T-cell (primary cell): ENCODE results near the gene SUCLG1. TPM values are rescaled to one million over a fixed set of nuclear protein-coding genes. Genes with fewer than 3 reads are reported as not detected.

Experiments used
- ATAC-seq, 4 experiments: fragments of 200-7000 bp in 3 of 4; fragments of 150-1000 bp in 1 of 4; cut with Tn5 transposase; replicated peaks in 1 of 4; 1 replicate in 3 of 4; 2 replicates in 1 of 4; pipeline ENCODE4 v1.10.0; 2021; ENCODE audit warnings: moderate library complexity in 3 of 4, mild to moderate bottlenecking in 2 of 4, moderate number of reproducible peaks in 1 of 4
- CTCF ChIA-PET, 2 donors: fragments of 300-600 bp; sonication (Branson Sonifier 250); formaldehyde crosslinking; loops; one replicate each; lab custom pipeline; 2022; ENCODE audit warnings: antibody characterized with exemption in 2 of 2; lab: Charles Lee
- POLR2A ChIA-PET, 2 donors: fragments of 300-600 bp; sonication (Branson Sonifier 250); formaldehyde crosslinking; loops; one replicate each; lab custom pipeline; 2022; ENCODE audit warnings: antibody characterized with exemption in 2 of 2; lab: Charles Lee
- DNase-seq, 35 experiments: peaks; one replicate each; pipeline versions ENCODE4 v3.0.0 to v3.0.0-alpha.2; 2013 to 2023
- H3K27ac ChIP-seq: one replicate; pipeline ENCODE4 v1.5.1; 2013; ENCODE audit warnings: low read length
- H3K27me3 ChIP-seq, 2 experiments: replicated peaks in 1 of 2; 1 replicate in 1 of 2; 2 replicates in 1 of 2; pipeline versions ENCODE4 v1.6.1 to v1.7.0; 2013; ENCODE audit warnings: low read length in 1 of 2, mixed read lengths in 1 of 2; ENCODE audit not compliant: control insufficient read depth in 2 of 2, insufficient read depth in 2 of 2; ENCODE audit errors: extremely low read depth in 1 of 2
- H3K36me3 ChIP-seq, 2 donors: 1 replicate in 1 of 2; 2 replicates in 1 of 2; pipeline versions ENCODE4 v1.6.1 to v1.7.0; 2013; ENCODE audit warnings: low read length in 1 of 2; ENCODE audit not compliant: control insufficient read depth in 2 of 2, insufficient read depth in 1 of 2; ENCODE audit errors: extremely low read depth in 1 of 2
- H3K4me1 ChIP-seq, 2 experiments: 1 replicate in 1 of 2; 2 replicates in 1 of 2; pipeline versions ENCODE4 v1.6.1 to v1.7.0; 2013; ENCODE audit warnings: low read length in 2 of 2, mixed read lengths in 1 of 2; ENCODE audit not compliant: insufficient read depth in 2 of 2, control insufficient read depth in 1 of 2; ENCODE audit errors: extremely low read depth in 1 of 2
- H3K4me3 ChIP-seq, 2 donors: 1 replicate in 1 of 2; 2 replicates in 1 of 2; pipeline versions ENCODE4 v1.5.1 to v1.7.0; 2013; ENCODE audit warnings: mild to moderate bottlenecking in 2 of 2, low read length in 1 of 2, moderate library complexity in 1 of 2; ENCODE audit not compliant: control insufficient read depth in 1 of 2; ENCODE audit errors: extremely low read depth in 1 of 2
- H3K9me3 ChIP-seq: 2 replicates; pipeline ENCODE4 v1.7.0; 2013
- H3K27ac Mint-ChIP-seq, 2 donors: one replicate each; pipeline ENCODE4 v1.8.0; 2020 to 2021; ENCODE audit warnings: mild to moderate bottlenecking in 2 of 2, mixed read lengths in 2 of 2
- H3K27me3 Mint-ChIP-seq, 2 donors: one replicate each; pipeline ENCODE4 v1.8.0; 2021 to 2022; ENCODE audit warnings: mixed read lengths in 2 of 2
- H3K36me3 Mint-ChIP-seq: one replicate; pipeline ENCODE4 v1.8.0; 2021; ENCODE audit warnings: mixed read lengths
- H3K4me1 Mint-ChIP-seq, 3 donors: one replicate each; pipeline ENCODE4 v1.8.0; 2020 to 2022; ENCODE audit warnings: mixed read lengths in 3 of 3, mild to moderate bottlenecking in 1 of 3
- H3K4me3 Mint-ChIP-seq, 3 donors: one replicate each; pipeline ENCODE4 v1.8.0; 2020 to 2022; ENCODE audit warnings: mild to moderate bottlenecking in 3 of 3, mixed read lengths in 3 of 3, moderate library complexity in 3 of 3
- H3K9me3 Mint-ChIP-seq, 3 donors: one replicate each; pipeline ENCODE4 v1.8.0; 2020 to 2022; ENCODE audit warnings: mixed read lengths in 3 of 3
- WGBS: methylation state at CpG from one replicate; pipeline ENCODE4 v1.1.5; 2013; ENCODE audit warnings: missing lambda C conversion rate; ENCODE audit not compliant: insufficient coverage; 5-methylcytosine and 5-hydroxymethylcytosine counted together
- total RNA-seq, 35 experiments: library from RNA in 6 of 35; stranded (reverse) in 6 of 35; fragments of 120-200 nt in 1 of 35; gene quantifications; one replicate each; pipeline versions ENCODE4 v1.2.1 to v1.2.4 and lab custom pipeline; 2013 to 2026

The SUCLG1 gene
- total RNA-seq (10 to 100 TPM; 38.9 to 49.3 (median 46.9) TPM), total RNA-seq (lab: John Stamatoyannopoulos, UW) (33.8 to 80.7 (median 44.4) reads per million in 29 experiments)
- total RNA-seq (2013): 54.8 TPM

GRCh38 chr2:84459018-84459943 is at the start of gene SUCLG1:
Gene SUCLG1 (minus strand): TSS chr2:84459280. CDS start chr2:84459269, 11 bp downstream.
- Histone ChIP-seq H3K4me3 (peak within 1 kb of the TSS; percentile 70 to 86), H3K27me3 (no peaks in the 10 kb centered on the region), H3K36me3 (no peaks in the 10 kb centered on the region), H3K9me3 (no peaks in the 10 kb centered on the region), H3K27ac (peak within 1 kb of the TSS; percentile 93), H3K4me1 (peaks cover 16 to 17% of the 10 kb centered on the region in 2 experiments)
- no peaks in the 10 kb centered on the region for H3K27me3 Mint-ChIP-seq
- ChIA-PET CTCF (interaction anchor here in 1 of 2 donors (1.9 kb wide), 1 partner anchor 467 kb away, joined by 5 read pairs; no protein-coding TSS in a partner anchor), POLR2A (interaction anchor here (0.6 to 1.0 kb wide), 5 partner anchors 227 to 1137 kb away, joined by 3 to 4 read pairs (median 3); no protein-coding TSS in a partner anchor)
- H3K4me3 Mint-ChIP-seq: peak within 1 kb of the TSS; percentile 89 to 100 (median 94)
- H3K9me3 Mint-ChIP-seq: no peaks in the 10 kb centered on the region
- H3K36me3 Mint-ChIP-seq: no peaks in the 10 kb centered on the region
- peak; percentile 73 to 91 (median 81) for DNase-seq
- peak within 1 kb of the TSS; percentile 94 to 99 for H3K27ac Mint-ChIP-seq
- peaks cover 50 to 61% (median 51%) of the 10 kb centered on the region in 3 donors for H3K4me1 Mint-ChIP-seq
- WGBS: under 1% methylated on average over 46 of the region's 57 CpGs
- peak; percentile 95 to 98 (median 98) for ATAC-seq

GRCh38 chr2:84498150-84498799 is 39.2 kb upstream of the SUCLG1 start:
- Mint-ChIP-seq H3K9me3 (peaks cover 0 to 3% (median 3%) of the 10 kb centered on the region in 3 donors), H3K36me3 (no peaks in the 10 kb centered on the region), H3K27me3 (no peaks in the 10 kb centered on the region), H3K4me3 (no peak overlapping the region), H3K4me1 (peaks cover 15 to 18% (median 18%) of the 10 kb centered on the region in 3 donors), H3K27ac (peak overlapping the region; percentile 7 to 51)
- Histone ChIP-seq H3K27ac (no peak overlapping the region), H3K4me3 (no peak overlapping the region), H3K36me3 (no peaks in the 10 kb centered on the region), H3K27me3 (no peaks in the 10 kb centered on the region), H3K4me1 (peaks cover 4 to 10% of the 10 kb centered on the region in 2 experiments), H3K9me3 (no peaks in the 10 kb centered on the region)
- ATAC-seq (no peak), DNase-seq (no peak)
- ChIA-PET CTCF (interaction anchor here (0.6 to 2.2 kb wide), 11 partner anchors 9 to 517 kb away, joined by 3 to 14 read pairs (median 3); partner anchors contain the start of gene DNAH6 (in 1 of the 2)), POLR2A (interaction anchor here in 1 of 2 donors (0.5 kb wide), 1 partner anchor 441 kb away, joined by 3 read pairs; no protein-coding TSS in a partner anchor)

GRCh38 chr2:84497285-84497684 is 38.2 kb upstream of the SUCLG1 start:
- Mint-ChIP-seq H3K4me3 (no peak overlapping the region), H3K36me3 (no peaks in the 10 kb centered on the region), H3K27me3 (no peaks in the 10 kb centered on the region), H3K27ac (peak overlapping the region in 1 of 2 donors; percentile 30), H3K4me1 (peaks cover 15 to 18% (median 18%) of the 10 kb centered on the region in 3 donors), H3K9me3 (peaks cover 0 to 3% (median 3%) of the 10 kb centered on the region in 3 donors)
- Histone ChIP-seq H3K9me3 (no peaks in the 10 kb centered on the region), H3K4me3 (no peak overlapping the region), H3K27ac (no peak overlapping the region), H3K27me3 (no peaks in the 10 kb centered on the region), H3K36me3 (no peaks in the 10 kb centered on the region), H3K4me1 (peaks cover 4 to 10% of the 10 kb centered on the region in 2 experiments)
- ATAC-seq (no peak), DNase-seq (no peak)
- POLR2A ChIA-PET: interaction anchor here (0.5 to 0.7 kb wide), 2 partner anchors 42 to 442 kb away, joined by 3 to 4 read pairs; no protein-coding TSS in a partner anchor
- CTCF ChIA-PET: interaction anchor here (0.5 to 2.2 kb wide), 16 partner anchors 8 to 518 kb away, joined by 3 to 14 read pairs (median 4); no protein-coding TSS in a partner anchor
- 100% methylated on average over 1 of the region's 3 CpGs for WGBS

GRCh38 chr2:84496386-84496785 is 37.3 kb upstream of the SUCLG1 start:
- ChIA-PET CTCF (no interaction called here), POLR2A (no interaction called here)
- H3K9me3 ChIP-seq: no peaks in the 10 kb centered on the region
- H3K36me3 ChIP-seq: no peaks in the 10 kb centered on the region
- H3K36me3 Mint-ChIP-seq: no peaks in the 10 kb centered on the region
- peaks cover 0 to 3% (median 0%) of the 10 kb centered on the region in 3 donors for H3K9me3 Mint-ChIP-seq
- no peak overlapping the region for H3K27ac Mint-ChIP-seq
- H3K27me3 Mint-ChIP-seq: no peaks in the 10 kb centered on the region
- DNase-seq: no peak
- no peaks in the 10 kb centered on the region for H3K27me3 ChIP-seq
- no peak overlapping the region for H3K27ac ChIP-seq
- ATAC-seq: no peak
- no peak overlapping the region for H3K4me3 Mint-ChIP-seq
- no peak overlapping the region for H3K4me3 ChIP-seq
- peaks cover 15 to 18% (median 18%) of the 10 kb centered on the region in 3 donors for H3K4me1 Mint-ChIP-seq
- peaks cover 4 to 10% of the 10 kb centered on the region in 2 experiments for H3K4me1 ChIP-seq

- Mint-ChIP-seq H3K4me1 (peaks cover 15 to 18% (median 18%) of the 10 kb centered on the region in 3 donors), H3K9me3 (peaks cover 0 to 3% (median 0%) of the 10 kb centered on the region in 3 donors), H3K36me3 (no peaks in the 10 kb centered on the region), H3K4me3 (no peak overlapping the region), H3K27me3 (no peaks in the 10 kb centered on the region), H3K27ac (peak overlapping the region; percentile 68 to 72)
- ChIA-PET CTCF (no interaction called here), POLR2A (no interaction called here)
- 41% methylated on average over 5 of the region's 8 CpGs for whole genome bisulfite sequencing
- no peak overlapping the region for H3K27ac ChIP-seq
- no peaks in the 10 kb centered on the region for H3K36me3 ChIP-seq
- ATAC-seq (peak; percentile 84 to 96 (median 92)), DNase-seq (peak in 22 of 35 experiments; percentile 7 to 86 (median 26))
- H3K9me3 ChIP-seq: no peaks in the 10 kb centered on the region
- no peak overlapping the region for H3K4me3 ChIP-seq
- no peaks in the 10 kb centered on the region for H3K27me3 ChIP-seq
- H3K4me1 ChIP-seq: peaks cover 4 to 10% of the 10 kb centered on the region in 2 experiments
Observed at GRCh38 chr2:84495539-84496146, 36.6 kb upstream of the SUCLG1 start.
